HEK293T (cell line): ENCODE measurements around the gene GPC1.

Experiments used
- BHLHE40 ChIP-seq: fragments of 450-650 bp; IDR thresholded peaks from 2 replicates; pipeline ENCODE4 v1.6.1; 2016; ENCODE audit warnings: mild to moderate bottlenecking, moderate library complexity, borderline replicate concordance
- CTBP1 ChIP-seq: fragments of 450-650 bp; IDR thresholded peaks from 2 replicates; pipeline ENCODE4 v1.6.1; 2016; ENCODE audit warnings: borderline replicate concordance
- ELF4 ChIP-seq: fragments of 450-650 bp; IDR thresholded peaks from 2 replicates; pipeline ENCODE4 v1.6.1; 2017; ENCODE audit warnings: antibody characterized with exemption
- FOXA1 ChIP-seq: fragments of 450-650 bp; IDR thresholded peaks from 2 replicates; pipeline ENCODE4 v1.6.1; 2016; ENCODE audit warnings: mild to moderate bottlenecking
- FOXK2 ChIP-seq: fragments of 450-650 bp; IDR thresholded peaks from 2 replicates; pipeline ENCODE4 v1.6.1; 2016; ENCODE audit warnings: mild to moderate bottlenecking
- FOXM1 ChIP-seq: fragments of 450-650 bp; IDR thresholded peaks from 2 replicates; pipeline ENCODE4 v1.6.1; 2017; ENCODE audit warnings: mild to moderate bottlenecking, borderline replicate concordance
- HDGF ChIP-seq: fragments of 450-650 bp; IDR thresholded peaks from 2 replicates; pipeline ENCODE4 v1.6.1; 2017; ENCODE audit warnings: antibody characterized with exemption, borderline replicate concordance
- LEF1 ChIP-seq: fragments of 450-650 bp; IDR thresholded peaks from 2 replicates; pipeline ENCODE4 v1.6.1; 2017; ENCODE audit warnings: mild to moderate bottlenecking, borderline replicate concordance
- SP1 ChIP-seq: fragments of 450-650 bp; IDR thresholded peaks from 2 replicates; pipeline ENCODE4 v1.6.1; 2017
- SUZ12 ChIP-seq: fragments of 450-650 bp; IDR thresholded peaks from 2 replicates; pipeline ENCODE4 v1.6.1; 2016; ENCODE audit warnings: mild to moderate bottlenecking
- TARDBP ChIP-seq: fragments of 450-650 bp; IDR thresholded peaks from 2 replicates; pipeline ENCODE4 v1.6.1; 2016

- no peak for TF ChIP-seq BHLHE40
- no peak for TF ChIP-seq FOXM1
- no peak for TF ChIP-seq CTBP1
- no peak for TF ChIP-seq FOXK2
- TF ChIP-seq ELF4 = no peak
- TF ChIP-seq SUZ12 = no peak
- no peak for TF ChIP-seq FOXA1
- TF ChIP-seq HDGF = no peak
- TF ChIP-seq LEF1 = no peak
- TF ChIP-seq SP1 = no peak
- TF ChIP-seq TARDBP = no peak
Measured at GRCh38 chr2:240388471-240389301, 46.8 kb upstream of the GPC1 start.
